Skeletal muscle tissue (tissue), 4 donors: ENCODE measurements around the gene PLEKHG4B. TPM values are rescaled to one million over a fixed set of nuclear protein-coding genes. Genes with fewer than 3 reads are reported as not detected.

ENCODE experiments used
- H3K27ac ChIP-seq: one replicate; pipeline ENCODE4 v1.7.0; 2013; ENCODE audit warnings: mild to moderate bottlenecking, low read depth, low read length, inconsistent platforms
- H3K27me3 ChIP-seq, 3 donors: one replicate each; pipeline ENCODE4 v1.7.0; 2013; ENCODE audit warnings: low read length in 3 of 3; ENCODE audit not compliant: control insufficient read depth in 3 of 3, insufficient read depth in 3 of 3
- H3K36me3 ChIP-seq, 3 donors: one replicate each; pipeline ENCODE4 v1.7.0; 2013; ENCODE audit warnings: low read length in 3 of 3; ENCODE audit not compliant: control insufficient read depth in 3 of 3, insufficient read depth in 3 of 3
- H3K4me1 ChIP-seq, 3 donors: one replicate each; pipeline ENCODE4 v1.7.0; 2013; ENCODE audit warnings: low read length in 3 of 3, mild to moderate bottlenecking in 3 of 3; ENCODE audit not compliant: control insufficient read depth in 3 of 3, insufficient read depth in 3 of 3
- H3K4me3 ChIP-seq, 3 donors: one replicate each; pipeline ENCODE4 v1.7.0; 2013; ENCODE audit warnings: low read length in 3 of 3
- H3K9ac ChIP-seq, 3 donors: one replicate each; pipeline ENCODE4 v1.7.0; 2013; ENCODE audit warnings: low read length in 3 of 3, mild to moderate bottlenecking in 3 of 3, moderate library complexity in 2 of 3, low read depth in 1 of 3
- H3K9me3 ChIP-seq, 3 donors: one replicate each; pipeline ENCODE4 v1.7.0; 2013; ENCODE audit warnings: low read length in 3 of 3; ENCODE audit not compliant: control insufficient read depth in 3 of 3
- total RNA-seq: library from RNA; depleted of rRNA; stranded (reverse); fragments of >200 nt; gene quantifications from one replicate; pipeline ENCODE4 v1.2.3, GENCODE V29; 2014
- donor health status: Osteomylitis.

Gene PLEKHG4B
- total RNA-seq, 1 donor from 2014 or later: 0.52 TPM

DNA sequence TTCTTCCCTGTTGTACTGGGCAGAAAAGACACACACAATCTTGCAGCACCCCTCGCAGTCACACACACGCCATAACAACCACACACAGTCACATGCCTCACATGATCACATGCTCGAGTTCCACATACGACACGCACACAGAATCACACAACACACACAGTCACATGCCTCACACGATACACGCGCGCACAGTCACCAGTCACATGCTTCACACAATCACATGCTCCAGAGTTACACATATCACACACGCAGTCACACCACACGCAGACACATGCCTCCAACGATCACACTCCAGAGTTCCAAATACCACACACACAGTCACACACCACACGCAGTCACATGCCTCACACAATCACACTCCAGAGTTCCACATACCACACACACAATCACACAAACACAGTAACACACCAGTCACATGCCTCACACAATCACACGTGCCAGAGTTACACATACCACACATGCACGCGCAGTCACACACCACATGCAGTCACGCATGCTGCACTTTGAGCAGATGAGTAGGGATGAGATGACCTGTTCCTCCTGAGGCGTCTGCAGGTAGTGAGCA, 50.4 kb downstream of the PLEKHG4B start:
- Histone ChIP-seq H3K9ac (no peak overlapping the region), H3K27me3 (peaks cover 6 to 10% (median 6%) of the 10 kb centered on the region in 3 donors), H3K27ac (no peak overlapping the region), H3K4me3 (no peak overlapping the region), H3K9me3 (peaks cover 0 to 3% (median under 1%) of the 10 kb centered on the region in 3 donors), H3K36me3 (no peaks in the 10 kb centered on the region), H3K4me1 (no peaks in the 10 kb centered on the region)

DNA sequence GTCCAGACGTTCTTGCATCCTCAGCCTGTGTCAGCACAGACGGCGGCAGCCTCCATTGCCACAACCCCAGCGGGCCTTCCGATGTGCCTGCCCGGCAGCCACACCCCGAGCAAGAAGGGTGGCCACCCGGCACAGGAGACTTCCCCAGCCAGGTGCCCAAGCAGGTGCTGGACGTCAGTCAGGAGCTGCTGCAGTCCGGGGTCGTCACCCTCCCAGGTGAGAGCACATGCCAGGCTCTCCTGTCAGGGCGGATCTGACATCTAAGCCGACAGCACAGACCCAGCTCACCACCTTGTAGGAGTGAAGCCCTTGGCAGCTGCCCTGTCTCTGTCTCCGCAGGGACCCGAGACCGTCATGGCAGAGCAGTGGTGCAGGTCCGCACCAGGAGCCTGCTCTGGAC, 51.1 kb downstream of the PLEKHG4B start:
- Histone ChIP-seq H3K27ac (no peak overlapping the region), H3K27me3 (peaks cover 6 to 10% (median 6%) of the 10 kb centered on the region in 3 donors), H3K36me3 (no peaks in the 10 kb centered on the region), H3K4me3 (no peak overlapping the region), H3K4me1 (no peaks in the 10 kb centered on the region), H3K9me3 (peaks cover 0 to 6% (median 4%) of the 10 kb centered on the region in 3 donors), H3K9ac (no peak overlapping the region)

DNA sequence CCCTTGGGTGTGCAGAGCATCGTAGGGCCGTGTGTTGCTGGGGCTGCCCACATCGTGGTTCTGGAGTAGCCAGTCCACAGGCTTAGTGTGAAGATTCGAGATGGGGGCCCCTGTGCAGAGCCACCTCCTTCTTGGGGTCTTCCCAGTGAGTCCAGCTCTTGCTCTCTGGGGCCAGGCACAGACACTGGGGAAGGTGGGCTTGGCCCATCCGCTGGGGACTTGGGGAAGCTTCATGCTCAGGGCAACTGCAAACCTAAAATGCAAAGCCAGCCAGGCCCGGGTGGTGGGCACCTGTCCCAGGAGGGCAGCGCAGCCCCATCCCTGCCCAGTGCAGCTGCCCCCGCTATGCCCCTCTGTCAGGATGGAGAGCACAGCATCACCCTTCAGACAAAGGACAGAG, 53.0 kb downstream of the PLEKHG4B start:
- Histone ChIP-seq H3K4me1 (no peaks in the 10 kb centered on the region), H3K4me3 (no peak overlapping the region), H3K9ac (no peak overlapping the region), H3K27me3 (peaks cover 6 to 10% (median 6%) of the 10 kb centered on the region in 3 donors), H3K9me3 (peaks cover 0 to 6% (median 4%) of the 10 kb centered on the region in 3 donors), H3K36me3 (no peaks in the 10 kb centered on the region), H3K27ac (no peak overlapping the region)

DNA sequence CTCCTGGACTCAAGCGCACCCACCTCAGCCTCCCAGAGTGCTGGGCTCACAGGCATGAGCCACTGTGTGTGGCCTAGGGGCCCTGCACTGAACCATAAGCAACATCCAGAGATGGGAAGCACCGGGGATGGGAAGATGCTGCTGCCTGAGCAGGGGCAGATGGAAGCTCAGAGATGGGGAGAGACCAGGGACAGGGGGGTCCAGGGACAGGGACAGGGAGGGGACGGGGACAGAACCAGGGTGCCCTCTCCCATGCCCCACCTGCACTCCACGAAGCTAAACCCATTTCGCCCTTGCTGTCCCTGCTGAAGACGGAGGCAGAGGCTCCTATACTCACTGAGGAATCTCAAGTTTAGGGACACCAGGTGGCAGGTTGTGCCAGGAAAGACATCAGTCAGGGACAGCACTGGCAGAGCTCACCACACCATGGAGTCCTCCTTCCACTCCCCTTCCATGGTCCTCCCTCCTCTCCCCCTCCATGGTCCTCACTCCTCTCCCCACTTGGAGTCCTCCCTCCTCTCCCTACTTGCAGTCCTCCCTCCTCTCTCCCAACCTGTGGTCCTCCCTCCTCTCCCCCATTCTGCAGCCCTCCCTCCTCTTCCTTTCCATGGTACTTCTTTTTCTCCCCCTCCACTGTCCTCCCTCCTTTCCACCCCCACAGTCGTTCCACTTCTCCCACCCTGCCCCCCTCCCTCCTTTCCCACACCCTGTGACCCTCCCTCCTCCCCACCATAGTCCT, 53.8 kb downstream of the PLEKHG4B start:
- Histone ChIP-seq H3K4me3 (no peak overlapping the region), H3K4me1 (no peaks in the 10 kb centered on the region), H3K27me3 (peaks cover 6 to 10% (median 6%) of the 10 kb centered on the region in 3 donors), H3K27ac (no peak overlapping the region), H3K36me3 (no peaks in the 10 kb centered on the region), H3K9me3 (peaks cover 0 to 6% (median 4%) of the 10 kb centered on the region in 3 donors), H3K9ac (no peak overlapping the region)

DNA sequence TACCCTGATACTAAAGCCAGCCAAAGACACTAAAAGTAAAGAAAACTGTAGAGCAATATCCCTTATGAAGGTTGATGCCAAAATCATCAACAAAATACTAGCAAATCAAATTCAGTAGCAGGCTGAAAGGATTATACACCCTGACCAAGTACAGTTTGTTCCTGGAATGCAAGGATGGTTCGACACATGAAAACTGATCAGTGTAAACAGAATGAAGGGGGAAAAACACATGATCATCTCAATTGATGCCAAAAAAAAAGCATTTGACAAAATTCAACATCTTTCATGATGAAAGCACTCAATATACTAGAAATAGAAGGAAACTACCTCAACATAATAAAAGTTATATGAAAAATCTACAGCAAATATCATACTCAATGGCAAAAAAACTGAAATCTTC, 55.8 kb downstream of the PLEKHG4B start:
- Histone ChIP-seq H3K36me3 (no peaks in the 10 kb centered on the region), H3K9ac (no peak overlapping the region), H3K9me3 (peaks cover 0 to 6% (median 4%) of the 10 kb centered on the region in 3 donors), H3K4me1 (no peaks in the 10 kb centered on the region), H3K4me3 (no peak overlapping the region), H3K27me3 (peaks cover 0 to 6% (median 5%) of the 10 kb centered on the region in 3 donors), H3K27ac (no peak overlapping the region)

DNA sequence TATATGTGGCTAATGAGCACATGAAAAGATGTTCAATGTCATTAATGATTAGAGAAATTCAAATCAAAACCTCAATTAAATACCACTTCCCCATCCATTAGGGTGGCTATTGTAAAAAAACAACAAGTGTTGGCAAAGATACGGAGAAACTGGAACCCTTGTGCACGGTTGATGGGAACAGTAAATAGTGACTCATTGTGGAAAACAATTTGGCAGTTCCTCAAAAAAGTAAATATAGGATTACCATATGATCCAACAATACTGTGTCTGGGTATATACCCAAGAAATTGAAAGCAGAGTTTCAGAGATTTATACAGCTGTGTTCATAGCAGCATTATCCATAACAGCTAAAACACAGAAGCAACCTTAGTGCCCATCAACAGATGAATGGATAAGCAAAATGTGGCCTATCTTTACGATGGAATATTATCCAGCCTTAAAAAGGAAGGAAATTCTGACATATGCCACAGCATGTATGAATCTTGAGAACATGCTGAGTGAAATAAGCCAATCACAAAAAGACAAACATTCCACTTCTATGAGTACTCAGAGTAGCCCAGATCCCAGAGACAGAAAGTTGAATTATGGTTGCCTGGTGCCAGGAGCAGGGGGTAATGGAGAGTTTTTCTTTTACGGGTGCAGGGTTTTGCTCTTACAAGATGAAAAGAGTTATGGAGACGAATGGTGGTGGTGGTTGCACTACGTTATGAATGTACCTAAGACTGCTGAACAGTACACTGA, 57.9 kb downstream of the PLEKHG4B start:
- H3K9ac ChIP-seq: no peak overlapping the region
- no peaks in the 10 kb centered on the region for H3K4me1 ChIP-seq
- no peak overlapping the region for H3K27ac ChIP-seq
- H3K9me3 ChIP-seq: peaks cover 0 to 6% (median 4%) of the 10 kb centered on the region in 3 donors
- no peaks in the 10 kb centered on the region for H3K36me3 ChIP-seq
- peaks cover 0 to 12% (median 8%) of the 10 kb centered on the region in 3 donors for H3K27me3 ChIP-seq
- no peak overlapping the region for H3K4me3 ChIP-seq

DNA sequence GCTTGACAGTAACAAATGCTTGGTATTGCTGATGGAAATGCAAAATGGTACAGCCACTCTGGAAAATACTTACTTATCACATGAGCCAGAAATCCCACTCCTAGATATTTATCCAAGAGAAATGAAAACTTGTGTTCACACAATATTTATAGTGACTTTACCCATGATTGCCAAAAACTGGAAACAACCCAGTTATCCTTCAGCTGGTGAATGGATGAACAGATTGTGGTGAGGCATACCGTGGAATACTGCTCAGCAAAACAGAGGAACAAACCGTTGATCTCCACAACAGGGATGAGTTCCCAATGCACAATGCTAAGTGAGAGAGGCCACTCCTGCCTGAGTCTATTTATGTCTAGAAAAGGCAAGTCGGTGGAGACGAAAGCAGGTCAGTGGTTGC, 58.8 kb downstream of the PLEKHG4B start:
- Histone ChIP-seq H3K4me1 (no peaks in the 10 kb centered on the region), H3K9ac (no peak overlapping the region), H3K9me3 (peaks cover 0 to 6% (median 4%) of the 10 kb centered on the region in 3 donors), H3K27ac (no peak overlapping the region), H3K36me3 (no peaks in the 10 kb centered on the region), H3K4me3 (no peak overlapping the region), H3K27me3 (peaks cover 0 to 15% (median 8%) of the 10 kb centered on the region in 3 donors)

DNA sequence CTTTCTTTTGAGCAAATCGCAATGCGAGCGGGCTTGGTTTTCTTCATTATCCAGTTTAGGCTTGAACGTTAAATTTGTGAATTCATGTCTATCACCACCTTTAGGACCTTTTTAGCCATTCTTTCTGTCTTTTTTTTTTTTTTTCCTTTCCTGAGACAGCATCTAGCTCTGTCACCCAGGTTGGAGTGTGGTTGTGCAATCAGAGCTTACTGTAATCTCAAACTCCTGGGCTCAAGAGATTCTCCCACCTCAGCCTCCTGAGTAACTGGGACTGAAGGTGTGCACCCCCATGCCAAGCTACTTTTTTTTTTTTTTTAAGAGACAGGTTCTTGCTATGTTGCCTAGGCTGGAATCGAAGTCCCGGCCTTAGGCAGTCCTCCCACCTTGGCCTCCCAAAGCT, 60.1 kb downstream of the PLEKHG4B start:
- H3K9me3 ChIP-seq: peaks cover 0 to 6% (median 4%) of the 10 kb centered on the region in 3 donors
- no peaks in the 10 kb centered on the region for H3K36me3 ChIP-seq
- no peak overlapping the region for H3K27ac ChIP-seq
- H3K9ac ChIP-seq: no peak overlapping the region
- peaks cover 1 to 16% (median 9%) of the 10 kb centered on the region in 3 donors for H3K27me3 ChIP-seq
- H3K4me1 ChIP-seq: no peaks in the 10 kb centered on the region
- no peak overlapping the region for H3K4me3 ChIP-seq

DNA sequence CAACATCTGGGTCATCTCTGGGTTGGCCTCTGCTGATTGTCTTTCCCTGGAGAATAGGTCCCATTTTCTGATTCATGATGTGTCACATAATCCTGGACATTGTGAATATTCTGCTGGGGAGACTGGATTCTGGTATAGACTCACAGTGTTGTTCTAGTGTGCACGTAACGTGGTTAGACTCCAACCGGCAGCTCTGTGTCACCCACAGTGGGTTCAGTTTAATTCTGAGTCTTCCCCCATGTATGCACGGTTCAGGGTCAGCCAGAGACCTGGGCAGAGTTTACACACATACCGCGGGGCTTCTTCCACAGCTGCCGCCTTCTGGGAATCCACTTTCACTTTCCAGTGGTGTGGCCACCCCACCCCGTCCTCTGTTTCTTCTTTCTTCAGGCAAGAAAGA, 61.3 kb downstream of the PLEKHG4B start:
- Histone ChIP-seq H3K36me3 (no peaks in the 10 kb centered on the region), H3K9ac (no peak overlapping the region), H3K4me3 (no peak overlapping the region), H3K27me3 (peaks cover 5 to 17% (median 17%) of the 10 kb centered on the region in 3 donors), H3K9me3 (no peaks in the 10 kb centered on the region), H3K4me1 (no peaks in the 10 kb centered on the region), H3K27ac (no peak overlapping the region)

DNA sequence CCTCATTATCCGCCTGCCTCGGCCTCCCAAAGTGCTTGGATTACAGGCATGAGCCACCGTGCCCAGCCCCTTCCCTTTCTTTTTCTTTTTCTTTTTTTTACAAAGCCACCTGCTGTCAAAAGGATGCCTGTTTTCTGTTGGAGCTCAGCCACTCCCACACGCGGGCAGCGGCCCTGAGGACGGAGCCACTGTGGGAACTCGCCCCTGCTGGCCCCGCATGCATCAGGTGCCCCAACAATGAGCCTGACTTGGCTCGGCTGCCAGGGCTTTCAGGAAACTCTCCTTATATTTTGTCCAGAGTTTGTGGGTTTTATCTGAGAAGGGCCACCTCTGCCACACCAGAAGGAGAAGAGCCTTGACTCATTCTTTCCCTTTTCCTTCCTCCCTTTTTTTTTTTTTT, 62.3 kb downstream of the PLEKHG4B start:
- Histone ChIP-seq H3K4me3 (no peak overlapping the region), H3K27ac (no peak overlapping the region), H3K36me3 (no peaks in the 10 kb centered on the region), H3K27me3 (peaks cover 11 to 27% (median 27%) of the 10 kb centered on the region in 3 donors), H3K4me1 (no peaks in the 10 kb centered on the region), H3K9ac (no peak overlapping the region), H3K9me3 (no peaks in the 10 kb centered on the region)
